CD4-positive, alpha-beta T cell treated with Interleukin-17A for 4 hours (primary cell): ENCODE data around the gene MRPS5.
"Not testable (repeated sequence)": the region's sequence is repeated elsewhere in the genome, so short reads cannot be mapped to it uniquely, and the experiment has no call there.

Experiments used
- DNase-seq: peaks from one replicate; pipeline ENCODE4 v3.0.0-alpha.2; 2020; ENCODE audit warnings: mixed read lengths

The MRPS5 gene

GRCh38 chr2:95044601-95045000, 77.0 kb downstream of the MRPS5 start:
- DNase-seq = no peak

GRCh38 chr2:95043300-95044093, 78.1 kb downstream of the MRPS5 start:
- DNase-seq = peak; percentile 35

GRCh38 chr2:95042472-95043271, 78.9 kb downstream of the MRPS5 start:
- no peak for DNase-seq

- no peak for DNase-seq
Measured at GRCh38 chr2:95041824-95042442, 79.7 kb downstream of the MRPS5 start.

GRCh38 chr2:95041060-95041823, 80.4 kb downstream of the MRPS5 start:
- DNase-seq = no peak

GRCh38 chr2:95040426-95040825, 81.2 kb downstream of the MRPS5 start:
- DNase-seq = no peak

- DNase-seq = no peak
Measured at GRCh38 chr2:95039978-95040377, 81.6 kb downstream of the MRPS5 start.

GRCh38 chr2:95039363-95039762, 82.2 kb downstream of the MRPS5 start:
- no peak for DNase-seq

- DNase-seq = no peak
Measured at GRCh38 chr2:95038635-95039298, 82.8 kb downstream of the MRPS5 start.

- DNase-seq = not testable (repeated sequence)
Measured at GRCh38 chr2:95037841-95038585, 83.6 kb downstream of the MRPS5 start.

GRCh38 chr2:95037384-95037839, 84.2 kb downstream of the MRPS5 start:
- no peak for DNase-seq

- no peak for DNase-seq
Measured at GRCh38 chr2:95036596-95037383, 84.8 kb downstream of the MRPS5 start.
